Vagina (tissue), 2 donors: ENCODE results near the gene ZMYND8.

Experiments
- POLR2A ChIP-seq, 2 donors: fragments of 450-650 bp; IDR thresholded peaks; one replicate each; pipeline ENCODE4 v1.6.1; 2017; ENCODE audit warnings: antibody characterized with exemption in 2 of 2, mild to moderate bottlenecking in 2 of 2, moderate library complexity in 2 of 2
- POLR2AphosphoS5 ChIP-seq, 2 donors: sonication (generic); formaldehyde crosslinking; IDR thresholded peaks; one replicate each; pipeline ENCODE4 v1.9.0; 2017; ENCODE audit warnings: antibody characterized with exemption in 2 of 2, mild to moderate bottlenecking in 2 of 2, low read depth in 1 of 2; ENCODE audit not compliant: insufficient read depth in 1 of 2
- TF ChIP-seq, protein P1 (sequence below), 3 experiments: fragments of 450-650 bp in 2 of 3; fragments of 200-600 bp in 1 of 3; sonication (generic) in 1 of 3; IDR thresholded peaks; one replicate each; pipeline ENCODE4 v1.5.1; 2017 to 2019; ENCODE audit warnings: antibody characterized with exemption in 3 of 3, mild to moderate bottlenecking in 2 of 3, moderate library complexity in 2 of 3

DNA sequence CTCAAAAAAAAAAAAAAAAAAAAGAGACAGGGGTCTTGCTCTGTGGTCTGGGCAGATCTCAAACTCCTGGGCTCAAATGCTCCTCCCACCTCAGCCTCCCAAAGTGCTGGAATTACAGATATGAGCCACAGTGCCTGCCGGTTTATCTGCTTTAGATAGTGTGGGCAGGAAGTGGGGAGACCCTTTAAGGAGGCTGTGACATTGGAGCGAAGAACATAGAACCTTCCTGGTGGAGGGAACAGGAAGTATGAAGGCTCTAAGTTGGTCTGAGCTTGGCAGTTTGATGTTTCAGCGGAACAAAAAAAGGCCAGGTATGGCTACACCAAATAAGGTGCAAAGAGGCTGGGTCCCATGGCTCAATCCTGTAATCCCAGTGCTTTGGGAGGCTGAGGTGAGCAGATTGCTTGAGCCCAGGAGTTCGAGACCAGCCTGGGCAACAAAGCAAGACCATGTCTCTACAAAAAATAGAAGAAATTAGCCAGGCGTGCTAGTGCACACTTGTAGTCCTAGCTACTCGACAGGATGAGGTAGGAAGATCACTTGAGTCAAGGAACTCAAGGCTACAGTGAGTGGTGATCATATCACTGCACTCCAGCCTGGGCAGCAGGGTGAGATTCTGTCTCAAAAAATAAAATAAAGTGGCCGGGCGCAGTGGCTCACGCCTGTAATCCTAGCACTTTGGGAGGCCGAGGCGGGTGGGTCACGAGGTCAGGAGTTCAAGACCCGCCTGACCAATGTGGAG lies 8.7 kb upstream of the ZMYND8 start:
- no peak for TF ChIP-seq POLR2AphosphoS5 (IDR thresholded peaks at IDR 0.05; ENCODE audit: insufficient read depth in 1 of 2, low read depth in 1 of 2)
- TF ChIP-seq, protein P1, sequence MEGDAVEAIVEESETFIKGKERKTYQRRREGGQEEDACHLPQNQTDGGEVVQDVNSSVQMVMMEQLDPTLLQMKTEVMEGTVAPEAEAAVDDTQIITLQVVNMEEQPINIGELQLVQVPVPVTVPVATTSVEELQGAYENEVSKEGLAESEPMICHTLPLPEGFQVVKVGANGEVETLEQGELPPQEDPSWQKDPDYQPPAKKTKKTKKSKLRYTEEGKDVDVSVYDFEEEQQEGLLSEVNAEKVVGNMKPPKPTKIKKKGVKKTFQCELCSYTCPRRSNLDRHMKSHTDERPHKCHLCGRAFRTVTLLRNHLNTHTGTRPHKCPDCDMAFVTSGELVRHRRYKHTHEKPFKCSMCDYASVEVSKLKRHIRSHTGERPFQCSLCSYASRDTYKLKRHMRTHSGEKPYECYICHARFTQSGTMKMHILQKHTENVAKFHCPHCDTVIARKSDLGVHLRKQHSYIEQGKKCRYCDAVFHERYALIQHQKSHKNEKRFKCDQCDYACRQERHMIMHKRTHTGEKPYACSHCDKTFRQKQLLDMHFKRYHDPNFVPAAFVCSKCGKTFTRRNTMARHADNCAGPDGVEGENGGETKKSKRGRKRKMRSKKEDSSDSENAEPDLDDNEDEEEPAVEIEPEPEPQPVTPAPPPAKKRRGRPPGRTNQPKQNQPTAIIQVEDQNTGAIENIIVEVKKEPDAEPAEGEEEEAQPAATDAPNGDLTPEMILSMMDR (IDR thresholded peaks at IDR 0.05) = no peak
- TF ChIP-seq POLR2A (IDR thresholded peaks at IDR 0.05) = no peak
